K562 (cell line): ENCODE results near the gene ATP6V1G2. TPM values are rescaled to one million over a fixed set of nuclear protein-coding genes. Genes with fewer than 3 reads are reported as not detected.

Experiments used
- ERF ChIP-seq: fragments of 450-650 bp; formaldehyde crosslinking; IDR thresholded peaks from 2 replicates; pipeline ENCODE4 v1.4.0; 2020; ENCODE audit warnings: mild to moderate bottlenecking, mixed read lengths
- FOXJ3 ChIP-seq: sonication (generic); formaldehyde crosslinking; IDR thresholded peaks from 2 replicates; pipeline ENCODE4 v1.4.0; 2020; ENCODE audit warnings: mild to moderate bottlenecking, missing genetic modification reagents
- FOXM1 ChIP-seq, 2 experiments: fragments of 450-650 bp in 1 of 2; sonication (generic) in 1 of 2; formaldehyde crosslinking in 1 of 2; IDR thresholded peaks; 2 replicates each; pipeline versions ENCODE4 v1.6.1 to v1.9.0; 2017 to 2022; ENCODE audit warnings: low read depth in 2 of 2, mild to moderate bottlenecking in 2 of 2, missing genetic modification reagents in 1 of 2, moderate library complexity in 1 of 2
- HMG20A ChIP-seq: fragments of 450-650 bp; formaldehyde crosslinking; conservative IDR thresholded peaks from 2 replicates; pipeline ENCODE4 v1.4.0; 2020; ENCODE audit warnings: mild to moderate bottlenecking, mixed read lengths
- HOXB6 ChIP-seq: fragments of 250-450 bp; sonication (Bioruptor Pico); IDR thresholded peaks from 2 replicates; pipeline ENCODE4 v1.5.1; 2022; ENCODE audit warnings: mild to moderate bottlenecking, borderline replicate concordance
- MAZ ChIP-seq, 2 experiments: fragments of 450-650 bp in 1 of 2; sonication (generic) in 1 of 2; formaldehyde crosslinking; IDR thresholded peaks in 1 of 2; conservative IDR thresholded peaks in 1 of 2; 2 replicates each; pipeline versions ENCODE4 v1.4.0 to v1.5.0; 2020; ENCODE audit warnings: mild to moderate bottlenecking in 1 of 2, missing genetic modification reagents in 1 of 2
- SNIP1 ChIP-seq: fragments of 450-650 bp; IDR thresholded peaks from 2 replicates; pipeline ENCODE4 v1.7.1; 2017; ENCODE audit warnings: low read depth, mild to moderate bottlenecking
- TSC22D4 ChIP-seq: fragments of 450-650 bp; IDR thresholded peaks from 2 replicates; pipeline ENCODE4 v1.6.1; 2016; ENCODE audit warnings: missing genetic modification characterization, missing biosample characterization, control low read depth
- polyA plus RNA-seq, 8 experiments: library from polyadenylated mRNA; depleted of rRNA in 4 of 8; stranded (reverse) in 5 of 8; unstranded in 3 of 8; fragments of >200 nt; fragmentation: Nextera tagmentation in 2 of 8; fragmentation: Illumina TruSeq in 1 of 8; extraction: Ambion mirVana in 2 of 8; extraction: Trizol in 1 of 8; gene quantifications; 2 replicates each; pipeline versions ENCODE4 v1.2.1 to v1.2.3, GENCODE V29; 2011 to 2014; ENCODE audit warnings: inconsistent platforms in 1 of 8, missing spikeins in 1 of 8
- total RNA-seq, 7 experiments: library from RNA; depleted of rRNA in 6 of 7; stranded (reverse); fragments of >200 nt in 6 of 7; fragmentation: Illumina TruSeq in 2 of 7; extraction: Trizol in 2 of 7; gene quantifications; 2 replicates each; pipeline versions ENCODE4 v1.2.1 to v1.2.3, GENCODE V29; 2011 to 2021; ENCODE audit warnings: low replicate concordance in 1 of 7
- TF ChIP-seq, protein P1 (sequence below): sonication (generic); formaldehyde crosslinking; IDR thresholded peaks from 2 replicates; pipeline ENCODE4 v1.8.0; 2022; ENCODE audit warnings: mild to moderate bottlenecking, low read depth, missing genetic modification reagents
- TF ChIP-seq, protein P2 (sequence below): fragments of 450-650 bp; formaldehyde crosslinking; conservative IDR thresholded peaks from 2 replicates; pipeline ENCODE4 v1.4.0; 2022; ENCODE audit warnings: mild to moderate bottlenecking, missing genetic modification characterization
- TF ChIP-seq, protein P3 (sequence below), 2 experiments: IDR thresholded peaks in 1 of 2; conservative IDR thresholded peaks in 1 of 2; 2 replicates each; pipeline ENCODE4 v1.6.1; 2016; ENCODE audit warnings: low read depth in 2 of 2, mild to moderate bottlenecking in 1 of 2, missing compliant biosample characterization in 1 of 2, missing genetic modification characterization in 1 of 2, moderate library complexity in 1 of 2
- TF ChIP-seq, protein P4 (sequence below): fragments of 450-650 bp; IDR thresholded peaks from 2 replicates; pipeline ENCODE4 v1.6.1; 2014; ENCODE audit warnings: low read depth, mild to moderate bottlenecking, moderate library complexity, borderline replicate concordance
- TF ChIP-seq, protein P5 (sequence below): sonication (generic); formaldehyde crosslinking; IDR thresholded peaks from 2 replicates; pipeline ENCODE4 v1.8.0; 2022; ENCODE audit warnings: mild to moderate bottlenecking, missing genetic modification reagents
- TF ChIP-seq, protein P6 (sequence below): fragments of 450-650 bp; IDR thresholded peaks from 2 replicates; pipeline ENCODE4 v1.6.1; 2016; ENCODE audit warnings: antibody characterized with exemption
- TF ChIP-seq, protein P7 (sequence below): sonication (generic); formaldehyde crosslinking; IDR thresholded peaks from 2 replicates; pipeline ENCODE4 v1.9.0; 2022; ENCODE audit warnings: mild to moderate bottlenecking, missing genetic modification reagents

The ATP6V1G2 gene
- total and polyA plus RNA-seq, 9 of the 15 experiments (the other 6 are each of a cell fraction or from before 2014, with no cell fraction given) = 0.14 to 1.5 (median 0.33) TPM

DNA sequence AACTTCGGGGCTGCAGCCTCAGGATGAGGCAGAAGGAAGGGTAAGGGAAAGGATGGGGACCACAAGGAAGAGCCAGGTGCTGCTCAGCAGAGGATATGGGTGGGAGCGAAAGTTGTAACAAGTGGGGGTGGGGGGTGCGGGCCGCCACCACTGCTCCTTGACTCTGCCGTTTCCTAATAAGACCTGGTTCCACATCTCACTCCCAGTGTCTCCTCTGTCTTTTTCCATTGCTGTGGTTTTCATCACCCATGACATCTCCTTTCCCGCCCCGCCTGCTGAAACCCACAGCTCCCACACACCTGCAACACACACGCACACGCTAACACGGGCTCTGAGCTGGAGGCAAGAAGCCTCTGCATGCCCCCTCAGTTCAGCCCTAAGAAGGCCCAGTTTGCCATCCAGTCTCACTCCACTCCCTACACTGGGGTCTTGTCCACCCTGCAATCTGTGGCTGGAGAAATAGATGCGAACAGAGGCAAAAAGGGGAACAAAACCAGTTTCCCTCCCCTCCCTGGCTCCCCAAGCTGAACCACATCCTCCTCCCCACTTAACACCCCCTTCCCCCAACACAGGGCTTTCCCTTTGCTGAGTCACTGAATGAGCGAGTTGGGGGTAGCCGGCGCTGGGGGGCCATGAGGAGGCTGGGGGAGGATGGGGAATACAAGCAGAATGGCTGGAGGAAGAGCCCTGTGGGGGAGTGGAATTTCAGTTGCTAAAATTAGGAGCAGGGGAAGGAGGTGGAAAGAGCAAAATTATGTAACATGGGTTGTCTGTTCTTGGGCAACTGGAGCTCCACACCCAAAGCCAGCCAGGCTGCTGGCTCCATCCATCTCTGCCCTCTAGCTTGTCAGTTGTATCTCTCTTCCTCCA, 12.5 kb upstream of the ATP6V1G2 start (continued):
- TF ChIP-seq, protein P1, sequence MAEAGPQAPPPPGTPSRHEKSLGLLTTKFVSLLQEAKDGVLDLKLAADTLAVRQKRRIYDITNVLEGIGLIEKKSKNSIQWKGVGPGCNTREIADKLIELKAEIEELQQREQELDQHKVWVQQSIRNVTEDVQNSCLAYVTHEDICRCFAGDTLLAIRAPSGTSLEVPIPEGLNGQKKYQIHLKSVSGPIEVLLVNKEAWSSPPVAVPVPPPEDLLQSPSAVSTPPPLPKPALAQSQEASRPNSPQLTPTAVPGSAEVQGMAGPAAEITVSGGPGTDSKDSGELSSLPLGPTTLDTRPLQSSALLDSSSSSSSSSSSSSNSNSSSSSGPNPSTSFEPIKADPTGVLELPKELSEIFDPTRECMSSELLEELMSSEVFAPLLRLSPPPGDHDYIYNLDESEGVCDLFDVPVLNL (CRISPR knock-in tag) = no peak
- TF ChIP-seq, protein P2, sequence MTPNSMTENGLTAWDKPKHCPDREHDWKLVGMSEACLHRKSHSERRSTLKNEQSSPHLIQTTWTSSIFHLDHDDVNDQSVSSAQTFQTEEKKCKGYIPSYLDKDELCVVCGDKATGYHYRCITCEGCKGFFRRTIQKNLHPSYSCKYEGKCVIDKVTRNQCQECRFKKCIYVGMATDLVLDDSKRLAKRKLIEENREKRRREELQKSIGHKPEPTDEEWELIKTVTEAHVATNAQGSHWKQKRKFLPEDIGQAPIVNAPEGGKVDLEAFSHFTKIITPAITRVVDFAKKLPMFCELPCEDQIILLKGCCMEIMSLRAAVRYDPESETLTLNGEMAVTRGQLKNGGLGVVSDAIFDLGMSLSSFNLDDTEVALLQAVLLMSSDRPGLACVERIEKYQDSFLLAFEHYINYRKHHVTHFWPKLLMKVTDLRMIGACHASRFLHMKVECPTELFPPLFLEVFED (CRISPR knock-in tag) = no peak; the same call in 1 of the 2 replicates
- TF ChIP-seq FOXJ3 (CRISPR knock-in tag) (no peak), TSC22D4 (tag) (no peak), HOXB6 (no peak), FOXM1 (IDR thresholded peaks at IDR 0.05; ENCODE audit: low read depth) (no peak), FOXM1 (CRISPR knock-in tag; IDR thresholded peaks at IDR 0.05; ENCODE audit: low read depth) (no peak), SNIP1 (no peak), MAZ (CRISPR knock-in tag; conservative IDR thresholded peaks at IDR 0.05 in 1 of 2, IDR thresholded peaks at IDR 0.05 in 1 of 2) (peak; percentile 67 to 73; a peak in 2 of 4 replicates), HMG20A (CRISPR knock-in tag) (no peak), ERF (no peak)
- TF ChIP-seq, protein P3, sequence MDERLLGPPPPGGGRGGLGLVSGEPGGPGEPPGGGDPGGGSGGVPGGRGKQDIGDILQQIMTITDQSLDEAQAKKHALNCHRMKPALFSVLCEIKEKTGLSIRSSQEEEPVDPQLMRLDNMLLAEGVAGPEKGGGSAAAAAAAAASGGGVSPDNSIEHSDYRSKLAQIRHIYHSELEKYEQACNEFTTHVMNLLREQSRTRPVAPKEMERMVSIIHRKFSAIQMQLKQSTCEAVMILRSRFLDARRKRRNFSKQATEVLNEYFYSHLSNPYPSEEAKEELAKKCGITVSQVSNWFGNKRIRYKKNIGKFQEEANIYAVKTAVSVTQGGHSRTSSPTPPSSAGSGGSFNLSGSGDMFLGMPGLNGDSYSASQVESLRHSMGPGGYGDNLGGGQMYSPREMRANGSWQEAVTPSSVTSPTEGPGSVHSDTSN (CRISPR knock-in tag; IDR thresholded peaks at IDR 0.05; ENCODE audit: low read depth) = no peak
- TF ChIP-seq, protein P3 (tag; conservative IDR thresholded peaks at IDR 0.05; ENCODE audit: low read depth) = no peak
- TF ChIP-seq, protein P4, sequence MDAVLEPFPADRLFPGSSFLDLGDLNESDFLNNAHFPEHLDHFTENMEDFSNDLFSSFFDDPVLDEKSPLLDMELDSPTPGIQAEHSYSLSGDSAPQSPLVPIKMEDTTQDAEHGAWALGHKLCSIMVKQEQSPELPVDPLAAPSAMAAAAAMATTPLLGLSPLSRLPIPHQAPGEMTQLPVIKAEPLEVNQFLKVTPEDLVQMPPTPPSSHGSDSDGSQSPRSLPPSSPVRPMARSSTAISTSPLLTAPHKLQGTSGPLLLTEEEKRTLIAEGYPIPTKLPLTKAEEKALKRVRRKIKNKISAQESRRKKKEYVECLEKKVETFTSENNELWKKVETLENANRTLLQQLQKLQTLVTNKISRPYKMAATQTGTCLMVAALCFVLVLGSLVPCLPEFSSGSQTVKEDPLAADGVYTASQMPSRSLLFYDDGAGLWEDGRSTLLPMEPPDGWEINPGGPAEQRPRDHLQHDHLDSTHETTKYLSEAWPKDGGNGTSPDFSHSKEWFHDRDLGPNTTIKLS = no peak
- TF ChIP-seq, protein P5, sequence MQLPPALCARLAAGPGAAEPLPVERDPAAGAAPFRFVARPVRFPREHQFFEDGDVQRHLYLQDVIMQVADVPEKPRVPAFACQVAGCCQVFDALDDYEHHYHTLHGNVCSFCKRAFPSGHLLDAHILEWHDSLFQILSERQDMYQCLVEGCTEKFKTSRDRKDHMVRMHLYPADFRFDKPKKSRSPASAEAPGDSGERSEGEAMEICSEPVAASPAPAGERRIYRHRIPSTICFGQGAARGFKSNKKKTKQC (CRISPR knock-in tag) = no peak
- TF ChIP-seq, protein P6, sequence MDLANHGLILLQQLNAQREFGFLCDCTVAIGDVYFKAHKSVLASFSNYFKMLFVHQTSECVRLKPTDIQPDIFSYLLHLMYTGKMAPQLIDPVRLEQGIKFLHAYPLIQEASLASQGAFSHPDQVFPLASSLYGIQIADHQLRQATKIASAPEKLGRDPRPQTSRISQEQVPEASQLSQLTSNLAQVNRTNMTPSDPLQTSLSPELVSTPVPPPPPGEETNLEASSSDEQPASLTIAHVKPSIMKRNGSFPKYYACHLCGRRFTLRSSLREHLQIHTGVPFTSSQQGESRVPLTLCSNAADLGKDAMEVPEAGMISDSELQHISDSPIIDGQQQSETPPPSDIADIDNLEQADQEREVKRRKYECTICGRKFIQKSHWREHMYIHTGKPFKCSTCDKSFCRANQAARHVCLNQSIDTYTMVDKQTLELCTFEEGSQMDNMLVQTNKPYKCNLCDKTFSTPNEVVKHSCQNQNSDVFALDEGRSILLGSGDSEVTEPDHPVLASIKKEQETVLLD = no peak
- TF ChIP-seq, protein P7, sequence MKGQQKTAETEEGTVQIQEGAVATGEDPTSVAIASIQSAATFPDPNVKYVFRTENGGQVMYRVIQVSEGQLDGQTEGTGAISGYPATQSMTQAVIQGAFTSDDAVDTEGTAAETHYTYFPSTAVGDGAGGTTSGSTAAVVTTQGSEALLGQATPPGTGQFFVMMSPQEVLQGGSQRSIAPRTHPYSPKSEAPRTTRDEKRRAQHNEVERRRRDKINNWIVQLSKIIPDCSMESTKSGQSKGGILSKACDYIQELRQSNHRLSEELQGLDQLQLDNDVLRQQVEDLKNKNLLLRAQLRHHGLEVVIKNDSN (CRISPR knock-in tag) = no peak
